SH-SY5Y (cell line): ENCODE data around the gene TRPM3.

Experiments
- GATA2 ChIP-seq: IDR thresholded peaks from 2 replicates; pipeline ENCODE4 v1.6.1; 2011; ENCODE audit warnings: mild to moderate bottlenecking, low read depth, low read length
- GATA3 ChIP-seq: IDR thresholded peaks from 2 replicates; pipeline ENCODE4 v1.6.1; 2011; ENCODE audit warnings: low read depth, mild to moderate bottlenecking, low read length, moderate library complexity

- TF ChIP-seq GATA2 (no peak), GATA3 (no peak)
Measured at GRCh38 chr9:70817311-70817710, 304.1 kb downstream of the TRPM3 start.
